HG02870 (cell line): ENCODE results near the gene GOLGA3.
"Not testable (repeated sequence)": the region's sequence is repeated elsewhere in the genome, so short reads cannot be mapped to it uniquely, and the experiment has no call there.

ENCODE experiments used
- ATAC-seq: cut with Tn5 transposase; IDR thresholded peaks from one replicate; pipeline ENCODE4 v1.9.1; 2021; ENCODE audit warnings: mild to moderate bottlenecking, moderate library complexity; ENCODE audit not compliant: unreplicated experiment

The GOLGA3 gene

DNA sequence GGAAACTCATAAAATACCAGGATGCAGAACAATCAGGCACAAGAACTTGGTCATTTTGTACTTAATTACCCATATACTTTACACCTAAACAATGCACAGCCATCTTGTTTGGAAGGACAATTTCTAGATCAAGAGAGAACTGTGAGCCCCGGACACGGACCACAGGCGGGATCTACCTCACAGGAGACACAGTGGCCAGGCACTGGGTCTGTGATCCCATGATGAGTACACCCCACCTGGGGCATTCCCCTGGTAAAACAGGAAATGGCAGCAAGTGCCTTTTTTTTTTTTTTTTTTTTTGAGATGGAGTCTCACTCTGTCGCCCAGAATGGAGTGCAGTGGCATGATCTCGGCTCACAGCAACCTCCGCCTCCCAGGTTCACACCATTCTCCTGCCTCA is 15.2 kb downstream of the GOLGA3 start:
- ATAC-seq: no peak

DNA sequence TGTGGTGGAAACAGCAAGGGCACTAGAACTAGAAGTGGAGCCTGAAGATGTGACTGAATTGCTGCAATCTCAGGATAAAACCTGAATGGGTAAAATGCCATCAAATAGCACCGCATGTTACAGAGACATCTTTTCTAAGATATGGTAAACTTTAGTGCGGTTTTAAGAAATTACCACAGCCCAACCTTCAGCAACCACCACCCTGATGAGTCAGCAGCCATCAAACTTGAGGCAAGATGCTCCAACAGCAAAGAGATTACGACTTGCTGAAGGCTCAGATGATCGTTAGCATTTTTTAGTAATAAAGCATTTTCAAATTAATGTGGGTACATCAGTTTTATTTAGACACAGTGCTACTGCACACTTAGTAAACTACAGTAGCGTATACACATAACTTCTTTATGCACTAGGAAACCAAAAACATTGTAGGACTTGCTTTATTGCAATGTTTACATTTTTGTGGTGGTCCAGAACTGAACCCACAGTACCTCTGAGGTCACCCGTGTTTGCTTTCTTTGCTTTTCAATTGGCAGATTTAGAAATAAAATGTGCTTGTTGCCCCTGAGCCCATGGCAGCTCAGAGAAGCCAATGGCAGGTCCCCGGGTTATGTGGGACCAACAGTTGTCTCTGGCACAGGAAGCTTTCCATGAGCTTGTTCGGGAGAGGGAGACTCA is 15.9 kb downstream of the GOLGA3 start:
- ATAC-seq: no peak

DNA sequence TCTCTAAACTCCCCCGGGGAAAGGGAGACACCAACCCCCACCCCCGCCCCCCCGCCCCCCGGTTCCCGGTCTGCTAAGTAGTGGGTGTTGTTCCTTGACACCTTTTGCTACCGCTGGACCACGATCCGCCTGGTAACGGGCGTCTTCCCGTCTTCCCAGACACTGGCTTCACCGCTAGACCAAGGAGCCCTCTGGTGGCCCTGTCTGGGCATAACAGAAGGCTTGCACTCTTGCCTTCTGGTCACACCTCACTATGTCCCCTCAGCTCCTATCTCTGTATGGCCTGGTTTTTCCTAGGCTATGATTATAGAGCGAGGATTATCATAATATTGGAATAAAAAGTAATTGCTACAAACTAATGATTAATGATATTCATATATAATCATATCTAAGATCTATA is 19.3 kb downstream of the GOLGA3 start:
- ATAC-seq: not testable (repeated sequence)

DNA sequence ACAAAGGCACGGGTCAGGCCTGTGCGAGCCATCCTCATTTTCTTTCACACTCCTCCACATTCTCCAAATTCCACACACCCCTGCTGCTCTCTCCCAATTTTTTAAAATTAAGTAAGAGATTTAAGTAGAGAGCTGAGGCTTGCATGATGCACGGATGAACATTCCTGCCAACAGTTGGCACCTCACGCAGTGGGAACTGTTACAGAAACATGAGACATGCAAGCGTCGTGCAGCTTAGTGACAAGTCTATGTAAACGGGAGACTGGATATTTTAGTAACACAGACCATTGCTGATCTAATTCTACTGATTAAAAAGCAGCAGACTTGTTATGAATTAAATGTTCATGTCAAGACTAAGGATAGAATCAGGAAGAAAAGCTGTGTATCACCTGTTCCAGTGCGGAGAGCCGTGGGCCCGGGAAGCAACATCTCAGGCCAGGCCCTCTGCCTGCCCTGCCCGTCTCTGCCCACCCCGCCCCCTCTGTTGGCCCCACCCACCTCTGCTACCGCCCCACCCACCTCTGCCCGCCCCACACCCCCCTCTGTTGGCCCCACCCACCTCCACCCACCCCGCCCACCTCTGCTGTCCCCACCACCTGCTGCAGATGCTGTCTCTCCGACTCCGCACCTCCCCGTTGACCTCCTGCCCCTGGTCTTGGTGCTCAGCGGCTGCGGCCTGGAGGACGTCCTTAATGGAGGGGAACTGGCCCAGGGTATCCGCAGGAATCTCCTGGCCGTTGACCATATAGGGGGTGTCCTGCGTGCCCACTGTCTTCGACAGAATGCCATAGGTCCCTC is 21.2 kb downstream of the GOLGA3 start:
- no peak for ATAC-seq

DNA sequence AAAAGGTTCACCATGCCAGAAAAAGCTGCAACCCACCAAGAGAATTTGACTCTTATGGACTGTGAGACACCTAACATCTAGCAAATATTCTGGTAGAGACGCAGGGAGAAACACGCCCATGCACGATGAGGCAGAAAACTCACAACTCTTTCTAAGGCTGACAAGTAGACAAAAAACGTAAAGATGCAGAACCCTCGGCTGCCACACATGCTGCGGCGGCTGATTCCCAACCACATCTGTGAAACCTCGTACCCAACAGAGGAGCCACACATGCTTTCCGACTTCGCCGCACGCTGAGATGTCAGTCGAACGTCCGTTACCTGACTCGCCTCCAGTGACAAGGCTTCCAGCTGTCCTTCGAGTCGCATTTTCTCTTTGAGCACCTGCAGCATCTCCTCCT is 21.8 kb downstream of the GOLGA3 start:
- no peak for ATAC-seq

DNA sequence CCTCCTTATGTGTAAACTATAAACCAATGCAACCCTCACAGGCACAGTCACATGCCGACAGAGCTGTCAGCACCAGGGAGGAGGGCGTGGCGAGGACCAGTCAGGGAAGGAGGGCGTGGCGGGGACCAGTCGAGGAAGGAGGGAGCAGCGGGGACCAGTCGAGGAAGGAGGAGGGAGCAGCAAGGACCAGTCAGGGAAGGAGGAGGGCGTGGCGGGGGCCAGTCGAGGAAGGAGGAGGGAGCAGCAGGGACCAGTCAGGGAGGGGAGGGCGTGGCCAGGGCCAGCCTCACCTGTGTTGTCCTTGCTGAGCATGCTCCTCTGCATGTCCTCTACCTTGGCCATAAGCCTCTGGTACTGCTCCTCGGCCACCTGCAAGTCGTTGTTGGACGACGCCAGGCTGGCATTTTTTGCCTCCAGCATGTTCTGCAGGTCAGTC is 24.2 kb downstream of the GOLGA3 start:
- ATAC-seq: no peak

DNA sequence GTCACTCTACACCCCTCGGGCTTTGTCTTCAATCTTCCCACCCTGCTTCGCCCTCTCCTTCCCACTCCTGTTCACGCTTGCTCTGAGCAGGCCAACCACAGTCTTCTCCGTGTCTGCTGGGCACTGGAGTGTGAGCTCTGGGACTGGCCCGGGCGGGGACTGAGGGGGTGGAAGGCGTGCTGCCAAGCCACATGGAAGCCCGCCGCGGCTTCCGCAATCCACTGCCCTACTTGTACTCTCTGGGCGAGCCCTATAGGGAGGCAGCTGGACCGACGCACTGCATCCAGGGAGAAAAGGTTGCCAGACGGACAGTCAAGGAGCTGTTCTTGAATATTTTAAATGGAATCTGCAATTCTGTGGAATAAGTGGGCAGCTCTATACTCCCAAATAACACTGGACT is 24.8 kb downstream of the GOLGA3 start:
- ATAC-seq: no peak

DNA sequence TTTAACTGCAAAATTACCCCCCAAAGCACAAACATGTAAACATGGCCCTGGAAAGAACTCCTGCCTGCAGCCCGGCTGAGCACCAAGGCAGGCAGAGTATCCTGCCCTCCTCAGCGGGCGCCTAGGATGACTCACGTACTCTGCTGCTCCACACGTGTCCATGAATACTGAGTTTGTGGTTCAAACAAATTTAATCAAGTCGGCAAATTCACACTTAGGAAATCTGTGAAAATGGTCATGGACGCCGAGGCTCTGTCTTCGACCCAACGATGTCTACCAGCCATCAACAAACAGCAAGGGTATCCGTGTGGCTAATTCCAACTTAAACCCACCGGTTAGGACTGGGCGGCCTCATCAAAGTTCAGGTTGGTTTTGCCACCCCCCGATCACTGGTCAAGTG is 25.5 kb downstream of the GOLGA3 start:
- ATAC-seq: no peak

DNA sequence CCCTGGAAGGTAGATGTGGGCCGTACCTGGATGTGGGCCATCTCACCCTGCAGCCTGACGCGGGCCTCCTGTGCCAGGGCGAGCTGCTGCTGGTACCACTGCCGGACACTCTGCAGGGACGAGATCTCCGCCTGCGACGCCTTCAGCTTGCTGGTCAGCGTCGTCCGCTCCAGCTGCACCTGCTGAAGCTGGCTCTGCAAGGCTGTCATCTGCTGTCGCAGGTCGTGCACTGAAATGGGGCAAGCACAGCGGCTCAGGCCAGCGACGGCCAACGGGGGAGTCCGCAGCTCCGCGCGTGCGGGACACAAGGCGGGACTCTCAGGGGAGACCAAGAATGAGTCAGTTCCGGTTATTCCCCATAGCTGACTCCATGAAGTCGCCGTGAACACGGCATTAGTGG is 26.9 kb downstream of the GOLGA3 start:
- no peak for ATAC-seq

DNA sequence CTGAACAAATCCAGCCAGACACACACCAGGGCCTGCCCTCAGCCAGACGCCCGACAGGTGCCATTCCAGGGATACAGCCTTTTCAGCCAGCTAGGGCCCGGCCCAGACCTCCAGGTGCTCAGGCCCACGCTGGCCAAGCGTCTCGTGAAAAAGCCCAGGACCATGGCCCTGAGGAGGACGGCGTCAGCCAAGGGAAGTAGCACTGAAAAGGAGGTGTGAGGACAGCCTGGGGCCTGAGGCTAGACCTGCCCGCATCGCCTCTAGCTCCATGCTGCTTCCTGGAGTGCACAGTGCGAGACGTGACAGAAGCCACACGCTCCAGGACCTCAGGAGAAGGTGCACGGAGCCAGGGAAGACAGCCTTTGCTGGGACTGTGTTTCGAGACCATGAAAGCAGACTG is 29.8 kb downstream of the GOLGA3 start:
- no peak for ATAC-seq

DNA sequence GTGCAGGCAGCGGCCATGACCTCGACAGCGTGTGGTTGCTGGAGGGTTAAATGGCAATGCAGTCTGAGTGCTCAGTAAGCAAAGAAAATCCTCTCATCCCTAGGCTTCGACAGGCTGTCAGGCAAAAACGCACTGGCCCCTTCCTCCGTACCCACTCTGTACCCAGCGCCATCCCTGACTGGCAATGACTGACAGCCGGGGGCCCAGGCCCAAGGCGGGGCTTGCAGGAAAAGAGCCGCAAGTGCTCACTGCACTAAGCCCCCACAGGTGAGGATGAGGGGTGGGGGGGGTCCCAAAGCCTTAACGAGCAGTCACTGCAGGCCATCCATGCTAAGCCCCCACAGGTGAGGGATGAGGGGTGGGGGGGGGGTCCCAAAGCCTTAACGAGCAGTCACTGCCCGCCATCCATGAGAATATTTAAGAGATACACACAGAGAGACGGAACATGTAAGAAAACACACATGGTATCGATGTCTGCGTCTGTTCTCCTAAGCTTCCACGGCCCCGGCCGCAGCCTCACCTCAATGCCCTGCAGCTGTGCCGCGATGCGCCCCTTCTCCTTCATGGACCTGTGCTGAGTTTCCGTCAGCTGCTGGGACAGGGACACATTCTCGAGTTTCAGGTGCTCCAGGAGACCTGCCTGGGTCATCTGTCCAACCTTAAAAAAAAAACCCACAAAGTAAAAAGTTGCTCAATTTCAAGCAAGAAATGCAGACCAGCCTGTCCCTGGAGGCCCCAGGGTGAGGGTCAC is 30.7 kb downstream of the GOLGA3 start:
- ATAC-seq: no peak

DNA sequence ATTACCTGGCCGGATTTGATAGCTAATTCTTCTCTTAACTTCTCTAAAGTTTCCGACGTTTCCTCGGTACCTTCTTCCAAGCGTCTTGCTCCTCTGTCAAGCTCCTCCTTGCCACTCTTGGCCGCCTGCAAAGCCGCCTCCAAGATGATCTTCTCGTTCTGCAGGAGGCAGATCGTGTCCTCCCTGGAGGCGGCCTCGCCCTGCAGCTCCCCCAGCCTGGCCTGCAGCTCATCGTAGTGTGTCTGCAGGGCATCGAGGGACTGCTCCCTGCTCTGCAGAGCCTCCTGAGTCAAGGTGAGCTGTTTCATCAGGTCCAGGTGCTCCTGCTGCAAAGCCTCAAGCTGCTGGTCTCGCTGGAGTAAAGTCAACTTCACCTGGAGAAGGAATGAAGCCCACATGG is 32.8 kb downstream of the GOLGA3 start:
- ATAC-seq: no peak

DNA sequence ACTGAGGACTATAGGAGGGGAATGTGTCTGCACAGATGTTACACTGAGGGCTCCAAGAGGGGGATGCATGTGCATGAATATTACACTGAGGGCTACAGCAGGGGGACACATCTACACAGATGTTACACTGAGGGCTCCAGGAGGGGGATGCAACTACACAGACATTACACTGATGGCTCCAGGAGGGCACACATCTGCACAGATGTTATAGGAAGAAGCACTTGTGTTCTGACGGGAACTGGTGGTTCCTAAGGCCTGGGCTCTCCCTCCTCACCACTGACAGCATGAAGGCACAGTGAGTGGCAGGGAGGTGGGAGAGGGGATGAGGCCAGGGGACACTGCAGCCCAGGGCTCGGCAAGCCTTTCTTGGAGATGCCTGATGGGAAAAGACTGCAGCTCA is 36.7 kb downstream of the GOLGA3 start:
- not testable (repeated sequence) for ATAC-seq

DNA sequence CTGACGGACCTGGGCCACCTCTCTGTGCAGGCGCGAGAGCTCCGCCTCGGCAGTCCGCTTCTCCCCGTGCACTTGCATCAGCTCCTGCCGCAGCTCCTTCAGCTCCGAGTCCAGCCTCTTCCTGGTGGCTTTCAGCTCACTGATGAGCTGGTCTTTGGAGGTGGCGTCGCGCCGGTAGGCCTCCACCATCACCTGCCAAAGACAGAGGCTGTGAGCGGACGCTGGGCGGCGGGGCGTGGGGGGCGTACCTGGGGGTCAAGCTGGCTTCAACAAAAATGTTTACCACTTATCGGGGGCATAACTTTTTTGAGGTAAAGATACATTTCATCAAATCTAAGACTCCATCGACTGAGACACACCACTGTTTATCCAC is 39.6 kb downstream of the GOLGA3 start:
- no peak for ATAC-seq

DNA sequence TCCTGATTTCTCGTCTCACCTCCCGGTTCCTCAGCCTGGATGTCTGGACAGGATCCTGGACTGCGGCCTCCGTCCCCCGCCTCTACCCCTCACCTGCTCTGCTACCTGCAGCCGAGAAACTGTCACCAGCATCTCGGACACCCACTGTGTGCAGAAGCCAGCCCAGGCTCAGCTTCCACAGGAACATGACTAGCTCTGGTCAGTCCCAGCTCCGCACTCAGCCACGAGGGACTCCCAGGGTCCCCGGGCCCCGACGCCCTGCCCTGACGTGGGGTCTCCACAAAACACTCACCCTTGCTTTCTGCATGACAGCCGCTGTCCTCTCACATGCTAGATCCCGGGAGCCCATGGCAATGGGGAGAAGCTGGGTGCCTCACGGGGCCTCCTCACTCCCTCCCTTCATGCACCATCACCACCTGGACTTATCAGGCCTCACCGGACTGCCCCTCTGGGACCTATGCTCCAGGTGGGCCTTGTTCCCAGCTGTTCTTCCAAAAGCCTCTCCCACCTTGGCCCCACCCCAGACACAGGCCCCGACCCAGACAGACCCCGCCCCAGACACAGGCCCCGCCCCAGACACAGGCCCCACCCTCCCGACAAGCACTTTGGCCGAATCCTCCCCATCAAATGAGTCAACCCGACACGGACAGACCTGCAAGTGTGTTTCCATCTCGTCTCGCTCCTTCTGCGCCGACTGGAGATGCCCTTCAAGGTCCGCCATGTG is 40.1 kb downstream of the GOLGA3 start:
- ATAC-seq: no peak

DNA sequence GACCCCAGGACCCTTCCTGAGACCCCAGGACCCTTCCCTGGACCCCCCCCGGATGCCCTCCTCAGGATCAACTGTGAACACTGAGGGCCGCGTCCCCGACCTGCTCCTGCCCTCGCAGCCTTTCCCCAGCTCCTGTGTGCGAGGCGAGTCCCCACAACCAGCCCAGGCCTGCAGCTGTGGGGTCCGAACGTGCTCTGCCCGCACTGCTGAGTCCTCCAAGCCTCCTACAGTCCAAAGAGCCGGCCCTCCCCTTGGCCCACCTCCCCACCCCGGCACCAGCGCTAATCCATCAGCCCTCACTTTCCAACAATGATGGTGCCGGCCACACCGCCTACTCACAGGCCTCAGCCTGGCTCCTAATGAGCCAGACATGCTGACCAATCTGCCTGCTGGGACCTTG is 40.8 kb downstream of the GOLGA3 start:
- ATAC-seq: no peak

DNA sequence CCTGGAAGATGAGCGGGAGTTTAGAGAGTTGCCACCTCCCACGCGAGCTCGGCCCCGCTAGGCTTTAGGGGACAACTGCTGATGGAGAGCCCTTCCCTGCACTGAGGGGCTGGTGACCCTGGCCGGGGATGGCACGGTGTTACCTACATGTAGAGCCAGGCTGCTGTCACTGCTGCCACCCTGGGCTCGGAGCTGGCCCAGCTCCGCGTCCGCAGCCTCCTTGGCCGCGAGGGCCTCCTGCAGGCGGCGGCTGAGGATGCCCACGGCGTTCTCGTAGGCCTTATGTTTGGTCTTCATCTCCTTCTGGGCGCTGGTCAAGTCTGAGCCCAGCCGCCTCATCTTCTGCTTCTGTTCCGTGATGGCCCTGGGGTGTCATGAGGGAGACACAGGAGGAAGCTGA is 42.5 kb downstream of the GOLGA3 start:
- no peak for ATAC-seq

DNA sequence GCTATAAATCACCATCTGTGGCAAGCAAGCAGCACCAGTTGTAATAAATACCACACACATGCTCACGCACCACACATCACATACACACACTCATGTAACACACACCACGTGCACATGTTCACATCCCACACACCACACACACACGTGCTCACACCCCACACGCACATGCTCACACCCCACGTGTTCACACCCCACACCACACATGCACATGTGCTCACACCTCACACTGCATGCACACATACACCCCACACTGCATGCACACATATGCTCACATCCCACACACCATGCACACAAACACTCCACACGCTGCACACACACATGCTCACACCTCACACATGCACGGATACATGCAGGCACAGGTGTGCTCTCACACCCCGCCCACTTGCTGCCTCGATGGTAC is 44.1 kb downstream of the GOLGA3 start:
- no peak for ATAC-seq

DNA sequence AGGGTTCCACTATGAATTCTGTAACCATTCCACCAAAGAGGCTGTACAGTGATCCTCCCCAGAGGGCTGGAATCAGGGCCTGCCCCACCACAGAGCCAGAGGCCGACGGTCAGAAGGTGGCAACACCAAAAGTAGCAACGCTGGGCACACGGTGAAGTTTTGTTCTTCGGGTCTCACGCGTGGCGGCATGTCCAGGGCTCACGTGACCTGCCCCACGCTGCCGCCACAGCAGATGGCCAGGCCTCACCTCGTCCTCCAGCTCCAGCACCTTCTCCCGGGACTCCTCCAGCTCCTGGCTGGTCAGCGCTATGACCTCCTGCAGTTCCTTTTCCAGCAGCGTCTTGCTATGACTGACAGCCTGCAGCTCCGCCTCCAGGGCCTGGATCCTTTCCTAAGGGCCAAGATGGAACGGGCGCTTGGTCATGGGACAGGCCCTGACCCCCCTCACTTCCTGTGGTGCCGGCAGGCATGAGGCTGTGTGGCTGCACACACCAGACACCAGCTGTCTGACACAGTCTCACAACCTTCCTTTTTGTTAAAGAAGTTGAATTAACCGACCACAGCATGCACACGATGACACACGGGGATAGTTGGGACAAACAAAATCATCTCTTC is 44.6 kb downstream of the GOLGA3 start:
- no peak for ATAC-seq

DNA sequence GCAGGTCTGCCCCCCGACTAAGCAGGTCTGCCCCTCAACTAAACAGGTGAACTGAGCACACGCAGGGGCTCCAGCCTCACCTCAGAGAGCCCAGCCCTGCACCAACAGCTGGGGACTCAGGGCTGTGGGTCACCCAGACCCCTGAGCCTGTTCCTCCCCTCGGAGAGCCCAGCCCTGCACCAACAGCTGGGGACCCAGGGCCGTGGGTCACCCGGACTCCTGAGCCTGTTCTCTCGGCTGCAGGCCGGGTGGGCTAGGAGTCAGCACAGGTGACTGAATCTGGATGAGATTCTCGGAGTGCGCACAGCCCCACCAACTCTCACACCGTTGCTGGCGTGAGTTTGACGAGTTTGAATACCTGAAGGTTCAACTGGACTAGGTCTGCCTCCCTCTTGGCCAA is 46.7 kb downstream of the GOLGA3 start:
- no peak for ATAC-seq
